Femur (tissue), 1 donor: ENCODE measurements around the gene NCOA7.

ENCODE experiments used
- DNase-seq: peaks from one replicate; pipeline ENCODE4 v3.0.0-alpha.2; 2017

The NCOA7 gene

DNA sequence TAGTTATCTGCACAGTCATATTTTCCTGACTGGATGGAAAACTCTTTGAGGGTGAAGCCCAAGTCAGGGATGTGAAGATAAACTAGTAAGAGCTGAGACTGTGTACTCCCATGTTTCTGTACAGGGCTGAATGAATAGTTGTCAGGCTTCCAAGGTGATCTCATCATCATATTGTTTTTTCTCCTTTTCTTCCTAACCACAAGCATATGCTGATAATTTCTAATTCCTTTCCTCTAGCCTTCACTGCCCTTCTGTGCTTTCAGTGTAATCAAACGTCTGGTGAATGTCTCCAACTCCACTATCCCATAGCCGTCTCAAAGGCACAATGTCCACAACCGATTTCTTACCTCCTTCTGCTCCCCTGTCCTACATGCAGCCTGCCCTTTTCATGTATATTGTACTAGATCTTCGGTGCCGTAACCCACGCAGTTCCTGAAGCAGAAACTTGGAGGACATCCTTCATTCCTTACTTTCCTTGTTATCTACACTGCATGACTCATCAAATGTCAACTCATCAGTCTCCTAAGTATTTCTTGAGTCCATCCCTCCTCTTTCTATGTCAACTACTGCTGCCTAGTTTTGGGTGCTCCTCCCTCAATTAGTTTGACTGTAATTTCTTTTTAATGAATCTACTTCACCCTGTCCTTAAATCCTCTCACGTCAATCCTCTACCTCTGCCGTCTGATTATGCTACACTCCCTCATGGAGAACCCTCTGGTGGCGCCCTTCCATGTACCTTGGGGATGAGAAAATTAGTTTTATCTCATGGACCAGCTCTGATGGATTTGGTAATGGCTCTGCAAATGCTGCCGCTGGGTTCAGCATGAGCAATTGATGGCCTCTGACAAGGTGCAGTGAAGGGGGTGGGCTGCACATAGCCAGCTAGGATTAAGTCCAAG lies 21.9 kb downstream of the NCOA7 start:
- DNase-seq, result no peak

DNA sequence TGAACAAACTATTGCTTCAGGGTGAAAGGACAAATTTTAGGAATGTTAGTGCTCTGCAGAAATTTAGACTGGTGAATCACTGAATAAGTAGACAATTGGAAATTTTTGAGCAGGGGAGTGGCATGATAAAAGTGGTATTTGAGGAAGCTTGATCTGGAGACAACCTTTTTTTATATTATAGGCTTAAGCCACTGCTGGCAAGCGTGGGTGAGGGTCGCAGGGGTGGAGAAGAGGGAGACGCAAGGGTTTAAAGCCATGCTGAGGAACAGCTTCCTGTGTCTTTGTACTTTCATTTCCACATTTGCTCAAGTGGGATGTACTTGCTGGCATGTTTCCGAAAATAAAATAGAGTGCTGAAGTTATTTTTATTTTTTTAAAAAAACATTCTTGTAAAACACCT lies 23.7 kb downstream of the NCOA7 start:
- no peak for DNase-seq

DNA sequence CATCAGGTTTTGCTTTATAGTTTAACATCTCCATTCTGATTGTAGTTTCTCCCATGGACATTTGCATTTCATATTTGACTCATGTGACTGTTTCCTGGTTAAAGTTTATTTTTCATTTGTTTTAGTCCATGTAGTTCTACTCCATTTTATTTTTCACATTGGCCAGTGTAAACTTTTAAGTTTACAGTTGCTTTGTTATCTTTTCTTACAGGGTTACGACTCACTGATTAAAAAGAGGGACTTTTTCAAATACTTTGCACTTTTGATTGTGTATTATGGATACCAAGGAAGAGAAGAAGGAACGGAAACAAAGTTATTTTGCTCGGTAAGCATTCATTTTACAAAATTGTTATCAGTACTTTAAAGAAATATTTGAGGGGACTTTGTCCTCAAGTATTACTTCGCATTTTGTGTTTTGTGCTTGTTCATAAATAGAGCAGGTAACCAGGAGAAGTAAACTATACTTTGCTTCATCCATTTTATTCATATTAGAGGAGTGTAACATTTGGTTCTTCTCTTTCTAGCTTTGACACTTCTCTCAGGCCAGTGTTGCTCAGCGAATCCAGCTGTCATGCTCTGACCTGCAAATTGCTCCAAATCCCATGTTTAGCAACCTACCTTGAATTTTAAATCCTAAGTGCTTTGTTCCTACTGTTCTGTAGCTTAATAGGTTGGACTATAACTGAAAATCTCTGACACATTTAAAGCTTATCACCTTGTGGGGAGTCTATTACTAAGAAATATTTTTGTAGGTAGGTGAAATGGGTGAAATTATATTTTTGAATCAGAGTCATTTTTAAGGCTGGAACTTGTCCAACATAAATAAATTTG lies 24.5 kb downstream of the NCOA7 start:
- no peak for DNase-seq

DNA sequence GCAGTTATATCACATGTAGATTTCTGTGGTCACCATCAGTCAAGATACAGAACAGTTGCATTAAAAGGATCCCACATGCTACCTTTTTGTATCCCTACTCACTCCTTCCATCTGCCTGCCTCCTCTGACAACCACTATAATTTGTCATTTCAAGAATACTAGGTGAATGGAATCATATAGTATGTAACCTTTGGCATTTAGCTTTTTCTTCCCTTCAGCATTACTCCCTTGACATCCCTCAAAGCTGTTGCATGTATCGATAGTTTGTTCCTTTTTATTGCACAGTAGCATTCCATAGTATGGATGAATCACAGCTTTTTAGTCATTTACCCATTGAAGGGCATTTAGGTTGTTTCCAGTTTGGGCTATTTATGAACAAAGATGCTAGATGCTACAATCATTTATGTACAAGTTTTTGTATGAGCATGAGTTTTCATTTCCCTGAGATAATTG lies 26.1 kb downstream of the NCOA7 start:
- no peak for DNase-seq

DNA sequence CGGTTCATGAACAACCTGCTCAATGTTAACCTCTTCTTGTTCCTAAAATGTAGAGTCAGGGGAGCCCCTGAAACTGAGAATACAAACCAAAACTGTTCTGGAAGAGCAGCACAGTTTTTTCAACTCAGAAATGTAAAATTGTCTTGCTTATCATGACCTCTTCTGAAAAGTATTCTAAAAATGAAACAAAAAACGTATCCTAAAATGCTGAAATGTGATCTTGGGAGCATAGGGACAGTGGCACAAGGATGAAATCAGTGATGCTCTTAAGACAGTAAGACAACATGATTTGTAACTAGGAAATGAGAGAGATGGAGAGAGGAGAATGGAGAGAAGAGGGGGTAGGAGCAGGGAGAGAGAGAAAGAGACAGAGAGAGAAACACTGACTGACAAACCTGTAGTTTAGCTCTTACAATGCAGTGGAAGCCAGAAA lies 27.5 kb downstream of the NCOA7 start:
- no peak for DNase-seq

DNA sequence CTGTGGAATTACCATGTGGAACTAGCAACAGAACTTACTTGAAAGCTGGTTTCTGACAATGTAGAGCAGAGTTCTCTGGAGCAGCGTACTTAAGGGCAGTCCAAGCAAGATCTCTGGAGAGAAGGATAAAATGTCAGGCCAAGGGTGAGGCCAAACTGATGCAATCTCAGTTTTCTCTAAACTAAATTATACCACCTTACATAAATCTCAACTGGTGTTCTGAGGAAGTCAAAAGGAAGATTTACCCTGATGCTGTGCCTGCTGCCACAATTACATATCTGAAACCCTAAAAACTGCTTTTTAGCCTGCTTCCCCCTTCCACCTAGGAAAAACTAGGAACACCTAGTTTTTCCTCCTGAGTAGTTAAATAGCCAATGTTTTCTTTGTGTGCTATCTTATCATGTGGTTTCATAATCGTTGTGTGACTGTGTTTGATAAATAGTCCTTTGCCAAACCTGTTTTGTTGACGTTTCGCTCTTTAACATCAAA lies 28.1 kb downstream of the NCOA7 start:
- no peak for DNase-seq

DNA sequence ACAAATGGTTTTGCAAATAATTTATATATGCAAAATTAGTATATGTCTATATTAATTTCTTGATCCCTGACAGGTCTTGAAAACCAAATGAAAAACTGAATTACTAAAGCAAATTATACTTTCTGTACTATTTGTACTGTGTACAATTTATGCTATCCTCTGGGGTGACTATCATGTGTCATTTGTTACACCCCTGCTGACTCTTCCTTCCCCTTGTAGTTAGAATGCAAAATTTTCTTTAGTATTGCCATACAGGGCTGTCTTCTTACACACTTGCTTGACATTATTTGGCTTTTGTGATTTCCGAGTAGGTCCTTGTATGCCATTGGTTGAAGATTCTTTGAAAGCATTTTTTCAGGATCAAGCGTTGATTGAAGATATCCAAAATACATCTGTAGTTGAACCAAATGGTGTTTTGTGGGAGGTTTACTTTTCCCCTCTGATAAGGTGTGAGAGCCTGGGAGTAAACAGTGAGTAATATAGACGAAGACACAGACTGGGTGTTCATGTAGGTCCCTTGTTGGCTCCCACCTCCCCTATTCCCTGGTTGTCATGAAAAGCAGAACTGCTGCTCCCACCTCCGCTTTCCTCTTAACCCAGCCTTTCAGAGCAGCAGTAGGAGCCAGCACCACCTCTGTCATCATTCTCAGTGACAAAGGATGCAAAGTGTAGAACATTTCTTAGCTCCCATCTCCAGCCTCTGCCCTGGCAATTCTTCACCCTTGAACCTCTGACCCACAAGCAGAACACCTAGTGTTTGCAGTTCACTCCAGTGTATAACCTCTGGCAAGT lies 29.0 kb downstream of the NCOA7 start:
- no peak for DNase-seq

DNA sequence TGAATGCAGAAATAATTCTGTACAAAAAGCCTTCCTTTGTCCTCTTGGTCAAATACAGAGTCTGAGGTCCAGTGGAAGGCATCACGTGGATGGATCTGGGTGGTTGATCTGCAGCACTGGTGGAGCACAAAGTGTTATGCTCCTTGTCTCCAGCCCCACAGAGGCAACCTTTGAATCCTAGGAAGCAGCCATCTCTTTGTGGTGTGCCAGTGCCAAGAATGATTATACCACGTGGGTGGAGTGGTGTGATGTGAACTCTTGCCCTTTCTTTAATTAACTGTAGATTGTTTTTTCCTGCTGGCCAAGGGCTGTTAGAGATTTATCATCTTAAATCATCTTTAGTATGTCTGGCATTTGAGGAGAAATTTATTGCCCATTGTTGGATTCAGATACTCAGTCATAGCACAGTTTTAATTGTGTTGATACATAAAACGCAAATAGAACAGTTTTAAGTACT lies 31.1 kb downstream of the NCOA7 start:
- DNase-seq, result no peak

DNA sequence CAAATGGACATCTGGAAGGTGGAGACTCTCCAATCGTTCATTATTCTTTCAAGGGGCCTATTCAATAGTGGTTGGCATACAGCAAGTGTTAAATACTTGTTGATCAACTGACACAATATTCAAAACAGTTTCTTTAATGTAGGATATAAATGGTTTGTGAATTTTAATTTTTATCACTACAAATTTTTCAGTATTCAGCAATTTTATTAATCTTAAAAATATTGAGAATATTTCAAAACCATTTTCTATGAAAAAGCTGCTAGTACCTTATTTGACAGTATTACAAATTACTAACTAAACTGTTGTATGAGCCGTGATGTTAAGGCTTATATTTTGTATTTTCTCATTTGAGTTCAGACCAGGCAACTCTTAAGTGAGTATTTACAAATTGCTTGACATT lies 32.4 kb downstream of the NCOA7 start:
- DNase-seq, result no peak

DNA sequence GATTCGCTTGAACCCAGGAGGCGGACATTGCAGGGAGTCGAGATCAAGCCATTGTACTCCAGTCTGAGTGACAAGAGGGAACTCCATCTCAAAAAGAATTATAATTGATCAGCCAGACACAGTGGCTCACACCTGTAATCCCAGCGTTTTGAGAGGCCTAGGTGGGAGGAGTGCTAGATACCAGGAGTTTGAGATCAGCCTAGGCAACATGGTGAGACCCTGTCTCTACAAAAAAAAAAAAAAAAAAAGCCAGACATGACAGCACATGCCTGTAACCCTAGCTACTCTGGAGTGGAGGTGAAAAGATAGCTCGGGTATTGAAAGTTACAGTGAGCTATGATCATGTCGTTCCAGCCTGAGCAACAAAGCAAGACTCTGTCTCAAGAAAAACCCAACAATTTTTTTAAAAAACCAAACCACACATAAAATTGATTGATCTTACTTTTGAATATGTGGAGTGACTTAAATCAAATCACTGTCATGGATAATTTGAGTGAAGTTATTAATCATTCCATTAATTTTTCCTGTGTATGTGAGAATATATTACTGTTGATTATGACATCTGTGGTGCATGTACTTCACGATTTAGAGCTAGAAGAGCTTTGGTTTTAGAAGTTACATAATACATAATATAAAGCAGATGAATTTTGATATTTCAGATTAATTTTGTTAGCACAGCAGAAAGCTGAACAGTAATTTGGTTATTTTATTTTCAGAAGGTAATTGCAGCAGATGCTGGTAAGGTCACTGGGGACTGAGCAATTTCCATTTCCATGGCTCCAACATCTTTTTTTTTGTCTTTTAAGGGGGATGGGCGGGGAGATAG lies 34.4 kb downstream of the NCOA7 start:
- no peak for DNase-seq

DNA sequence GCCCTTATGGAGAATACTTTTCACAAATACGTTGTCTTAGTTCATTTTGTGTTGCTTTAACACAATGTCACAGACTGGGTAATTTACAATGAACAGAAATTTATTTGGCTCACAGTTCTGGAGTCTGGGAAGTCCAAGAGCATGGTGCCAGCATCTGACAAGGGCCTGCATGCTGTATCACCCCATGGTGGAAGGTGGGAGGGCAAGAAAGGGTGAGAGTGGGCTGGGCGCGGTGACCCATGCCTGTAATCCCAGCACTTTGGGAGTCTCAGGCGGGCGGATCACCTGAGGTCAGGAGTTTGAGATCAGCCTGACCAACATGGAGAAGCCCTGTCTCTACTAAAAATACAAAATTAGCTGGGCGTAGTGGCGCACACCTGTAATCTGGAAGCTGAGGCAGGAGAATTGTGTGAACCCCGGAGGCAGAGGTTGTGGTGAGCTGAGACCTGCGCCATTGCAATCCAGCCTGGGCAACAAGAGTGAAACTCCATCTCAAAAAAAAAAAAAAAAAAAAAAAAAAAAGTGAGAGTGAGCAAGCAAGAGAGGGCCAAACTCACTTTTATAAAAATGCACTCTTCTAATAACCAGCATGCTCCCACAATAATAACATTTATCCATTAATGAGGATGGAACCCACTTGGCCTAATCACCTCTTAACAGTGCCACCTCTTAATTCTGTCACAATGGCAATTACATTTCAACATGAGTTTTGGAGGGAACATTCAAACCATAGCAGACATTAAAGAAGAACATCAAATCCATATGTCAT lies 36.1 kb downstream of the NCOA7 start:
- DNase-seq, result no peak

DNA sequence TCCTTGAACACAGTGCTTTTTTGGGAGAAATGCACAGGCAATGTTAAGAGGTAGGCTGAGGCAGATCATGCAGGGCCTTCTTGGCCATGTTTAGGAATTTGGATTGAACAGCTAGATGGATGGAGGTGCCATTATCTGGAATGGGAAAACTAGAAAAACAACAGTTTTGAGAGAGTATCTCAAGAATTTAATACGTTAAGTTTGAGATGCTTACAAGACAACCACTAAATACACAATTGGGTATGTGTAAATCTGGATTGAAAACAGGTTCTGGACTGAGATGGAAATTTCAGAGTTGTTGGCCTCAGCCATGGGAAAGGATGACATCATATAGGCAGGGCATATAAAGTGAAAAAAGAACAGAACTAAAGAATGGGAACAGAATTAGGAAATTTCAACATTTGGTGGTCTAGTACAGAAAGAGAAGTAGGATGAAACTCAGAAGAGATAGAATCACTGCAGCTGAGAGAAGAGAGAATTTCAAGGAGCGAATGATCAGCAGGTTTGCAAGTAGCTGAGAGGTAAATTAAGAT lies 37.1 kb downstream of the NCOA7 start:
- no peak for DNase-seq

DNA sequence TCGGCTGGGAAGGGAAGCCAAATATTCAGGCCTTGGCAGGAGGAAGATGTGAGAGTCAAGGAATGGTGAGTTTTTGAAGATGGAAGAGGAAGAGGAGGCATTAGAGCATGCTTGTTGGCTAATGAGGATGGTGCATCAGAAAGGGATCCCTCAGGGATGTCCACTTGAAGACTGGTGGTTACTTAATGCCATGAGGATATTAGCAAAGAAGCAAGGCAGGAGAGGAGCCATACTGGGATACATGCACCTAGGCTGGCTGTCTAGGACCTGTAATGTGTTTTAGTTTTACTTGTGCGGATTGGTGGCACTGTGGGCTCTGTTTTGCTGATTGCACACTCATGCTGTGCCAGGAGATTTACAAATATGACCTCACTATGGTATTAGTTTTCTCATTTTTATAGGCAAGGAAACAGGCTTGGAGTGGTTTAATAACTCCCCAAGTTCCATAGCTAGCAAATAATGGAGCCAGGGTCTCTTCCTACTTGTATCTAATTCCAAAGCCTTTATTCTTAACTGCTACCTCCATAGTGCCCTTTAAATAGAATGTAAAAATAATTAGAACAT lies 37.8 kb downstream of the NCOA7 start:
- DNase-seq, result no peak

DNA sequence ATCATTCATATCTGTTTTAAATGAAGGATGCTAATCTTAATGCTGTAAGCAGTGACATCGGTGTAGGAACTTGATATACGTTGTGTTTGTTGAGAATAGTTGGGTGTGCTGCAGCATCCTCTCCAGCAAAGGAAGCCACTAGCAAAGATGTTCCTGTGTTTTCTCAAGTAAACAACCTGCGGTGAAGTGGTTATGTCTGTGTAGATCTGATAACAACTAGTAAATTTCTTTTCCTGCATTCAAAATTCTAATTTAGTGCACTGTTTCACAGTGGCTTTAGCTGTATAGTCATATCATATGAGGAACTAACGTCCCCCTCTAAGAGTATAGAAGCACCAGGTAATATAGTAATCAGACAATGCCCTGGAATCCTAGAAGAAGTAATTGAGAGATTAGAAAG lies 38.7 kb downstream of the NCOA7 start:
- DNase-seq, result no peak

DNA sequence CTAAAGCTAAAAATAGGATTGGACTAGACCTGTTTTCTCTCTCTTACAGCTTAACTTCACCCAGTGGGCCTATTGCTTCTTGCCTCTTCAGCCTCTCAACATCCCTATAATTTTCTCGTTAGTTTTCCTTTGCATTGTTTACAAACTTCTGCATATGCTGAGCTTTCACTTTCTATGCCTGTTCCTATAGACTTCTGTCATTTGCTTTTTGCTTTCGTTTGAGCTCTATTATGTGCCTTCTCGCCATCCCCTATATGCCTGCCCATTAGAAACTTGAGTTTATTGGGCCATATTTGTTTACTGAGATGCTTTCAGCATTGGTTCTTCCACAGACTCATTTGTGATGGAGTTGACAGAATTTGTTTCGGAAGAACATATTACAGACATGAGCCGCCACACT lies 40.9 kb downstream of the NCOA7 start:
- DNase-seq, result no peak

DNA sequence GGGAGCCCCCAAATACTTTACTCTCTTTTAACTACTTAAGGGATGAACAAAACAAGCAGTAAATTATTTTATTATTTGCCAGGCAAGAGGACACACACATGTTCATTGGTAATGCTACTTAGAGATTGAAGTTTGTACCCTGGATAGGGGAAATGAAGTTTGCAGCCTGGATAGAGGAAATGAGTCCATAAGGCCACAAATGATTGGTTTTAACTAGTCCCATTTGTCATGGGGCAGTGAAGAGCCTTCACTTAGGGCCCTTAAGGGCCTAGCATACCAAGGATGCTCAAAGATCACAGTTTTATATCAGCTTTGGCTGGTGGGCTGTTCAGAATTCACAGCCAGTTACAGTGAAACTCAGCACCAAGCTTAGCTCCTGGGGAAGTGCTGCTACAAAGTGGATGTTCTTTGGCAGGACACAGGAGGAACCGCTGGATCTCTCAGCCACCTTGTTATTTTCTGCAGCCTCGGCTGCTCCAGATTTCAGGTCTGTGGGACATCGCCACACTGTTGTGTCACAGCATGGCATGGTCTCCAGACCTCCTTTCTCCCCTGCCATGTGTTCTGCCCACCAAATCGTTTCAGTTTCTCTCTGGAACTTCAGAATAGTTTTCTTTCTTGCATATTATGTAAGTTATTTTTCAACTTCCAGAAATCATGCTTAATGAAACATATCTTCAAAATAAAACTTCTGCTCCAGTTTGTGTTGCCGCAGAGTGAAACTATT lies 41.8 kb downstream of the NCOA7 start:
- DNase-seq, result no peak

DNA sequence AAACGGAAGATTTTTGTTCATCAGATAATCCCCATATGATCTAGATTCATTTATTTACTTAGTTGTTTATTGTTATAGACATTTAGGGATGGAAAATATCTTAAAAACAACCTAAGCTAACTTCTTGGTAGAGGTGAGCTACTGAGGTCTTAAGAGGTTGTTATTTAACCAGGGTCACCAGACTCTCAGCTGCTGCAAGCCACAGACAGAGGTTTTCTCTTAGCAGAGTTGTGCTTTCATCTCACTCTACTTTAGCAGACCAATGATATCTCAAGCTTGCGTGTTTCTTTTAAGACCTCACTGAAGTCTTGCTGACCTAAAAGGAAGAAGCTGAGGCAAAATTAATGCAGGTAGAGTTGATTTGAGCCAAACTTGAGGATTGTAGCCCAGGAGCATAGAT lies 43.6 kb downstream of the NCOA7 start:
- DNase-seq, result no peak

DNA sequence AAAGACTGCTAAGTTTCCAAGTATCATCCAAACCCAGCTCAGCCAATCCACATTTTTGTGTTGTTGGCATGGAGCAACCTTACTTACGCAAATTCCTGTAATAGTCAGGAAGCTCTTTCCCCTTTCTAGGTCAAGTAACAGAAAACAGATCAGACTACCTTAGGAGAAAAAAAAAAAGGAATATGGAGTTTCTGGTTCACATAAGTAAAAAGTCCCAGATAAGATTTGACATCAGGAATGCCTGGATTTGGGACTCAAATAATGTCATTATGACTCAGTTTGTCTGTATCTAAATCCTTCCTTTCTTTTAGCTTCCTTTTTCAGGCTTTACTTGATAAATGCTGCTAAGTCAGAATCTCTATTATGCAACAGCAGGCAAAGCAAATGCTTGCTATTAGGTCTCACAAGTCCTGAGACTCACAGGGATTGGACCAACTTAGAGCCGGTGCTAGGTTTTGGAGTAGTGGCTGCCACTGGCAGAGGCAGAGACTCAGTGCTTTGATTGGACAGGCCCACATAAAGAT lies 44.5 kb downstream of the NCOA7 start:
- DNase-seq, result no peak

DNA sequence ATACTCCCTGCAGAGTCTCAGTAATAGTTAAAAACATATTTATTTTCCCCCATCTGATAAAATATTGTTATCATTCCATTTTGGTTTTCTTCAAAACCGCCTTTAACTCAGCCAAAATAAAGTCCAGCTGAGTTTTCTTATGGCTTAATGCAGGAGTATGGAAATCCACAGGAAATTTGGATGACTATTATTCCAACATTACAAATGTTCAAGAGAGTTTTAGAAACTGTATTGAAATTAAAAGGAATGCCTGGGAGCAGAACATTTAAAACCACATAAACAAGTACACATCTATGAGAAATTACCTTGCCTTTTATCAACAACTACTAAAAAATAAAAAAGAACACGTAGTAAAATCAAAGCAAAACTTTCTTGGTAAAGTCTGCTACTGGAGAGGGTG lies 45.7 kb downstream of the NCOA7 start:
- no peak for DNase-seq

DNA sequence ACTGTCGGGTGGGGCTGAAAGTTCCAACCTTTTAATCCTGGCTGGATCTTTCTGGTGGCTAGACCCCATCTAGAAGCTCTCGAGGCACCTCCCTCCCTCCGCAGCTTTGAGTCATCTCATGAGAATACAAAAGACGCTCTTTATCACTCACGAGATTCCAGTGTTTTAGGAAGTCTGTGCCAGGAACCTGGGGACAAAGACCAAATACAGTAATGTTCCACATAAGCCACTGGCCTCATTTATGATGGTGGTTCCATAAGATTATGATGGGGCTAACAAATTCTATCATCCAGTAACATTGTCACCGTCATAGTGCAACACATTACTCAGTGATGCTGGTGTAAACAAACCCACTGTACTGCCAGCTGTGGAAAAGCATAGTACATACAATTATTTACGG lies 48.7 kb downstream of the NCOA7 start:
- no peak for DNase-seq
